Liver (tissue), 3 donors: ENCODE results near the gene IGF1.

Source experiments
- JUND ChIP-seq, 2 donors: IDR thresholded peaks; 2 replicates each; pipeline ENCODE4 v1.6.1; 2016; ENCODE audit warnings: antibody characterized with exemption in 2 of 2
- RAD21 ChIP-seq, 2 donors: IDR thresholded peaks; 2 replicates each; pipeline ENCODE4 v1.6.1; 2016; ENCODE audit warnings: antibody characterized with exemption in 2 of 2, mild to moderate bottlenecking in 2 of 2
- RXRA ChIP-seq, 2 donors: IDR thresholded peaks; 2 replicates each; pipeline ENCODE4 v1.6.1; 2017 to 2018; ENCODE audit warnings: antibody characterized with exemption in 2 of 2, mild to moderate bottlenecking in 1 of 2
- TF ChIP-seq, protein P1 (sequence below): fragments of 150-350 bp; IDR thresholded peaks from 2 replicates; pipeline ENCODE4 v1.5.1; 2017; ENCODE audit warnings: improper control_type of control experiment, low read depth, low read length; ENCODE audit not compliant: missing input control
- TF ChIP-seq, protein P2 (sequence below): IDR thresholded peaks from 2 replicates; pipeline ENCODE4 v1.6.1; 2016; ENCODE audit warnings: antibody characterized with exemption, mild to moderate bottlenecking
- TF ChIP-seq, protein P3 (sequence below): IDR thresholded peaks from 2 replicates; pipeline ENCODE4 v1.6.1; 2016; ENCODE audit warnings: antibody characterized with exemption
- TF ChIP-seq, protein P4 (sequence below): IDR thresholded peaks from 2 replicates; pipeline ENCODE4 v1.6.1; 2016; ENCODE audit warnings: antibody characterized with exemption
- donor health status: healthy.
- donor health status: healthy.

DNA sequence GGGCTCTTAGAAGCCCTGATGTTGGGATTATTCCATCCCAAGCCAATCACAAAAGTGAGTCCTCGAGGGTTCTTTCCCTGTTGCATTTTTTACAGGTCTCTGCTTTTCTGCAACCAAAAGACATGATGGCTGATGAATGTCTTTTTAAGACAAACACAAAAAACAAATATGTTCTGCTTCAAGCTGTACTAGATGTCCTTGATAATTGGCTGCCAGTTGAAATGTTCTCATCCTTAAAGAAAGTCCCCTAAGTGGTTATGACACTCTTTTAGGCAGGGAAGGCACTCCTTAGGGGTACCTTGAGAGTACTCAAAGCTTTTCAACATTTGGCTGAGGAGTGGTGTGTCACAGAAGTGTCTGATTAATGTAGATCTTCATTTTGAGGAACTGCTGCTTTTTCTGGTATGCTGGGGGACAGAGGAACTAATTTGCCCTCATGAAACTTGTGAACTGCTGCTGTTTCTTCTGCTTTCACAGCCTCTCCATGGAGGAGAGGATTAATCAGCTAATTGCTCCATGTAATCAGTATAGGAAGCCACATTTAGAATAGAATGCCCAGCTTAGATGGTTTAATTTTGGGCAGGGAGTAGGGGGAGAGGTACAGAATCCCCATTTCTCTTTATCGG is 22.8 kb upstream of the IGF1 start:
- TF ChIP-seq, protein P1, sequence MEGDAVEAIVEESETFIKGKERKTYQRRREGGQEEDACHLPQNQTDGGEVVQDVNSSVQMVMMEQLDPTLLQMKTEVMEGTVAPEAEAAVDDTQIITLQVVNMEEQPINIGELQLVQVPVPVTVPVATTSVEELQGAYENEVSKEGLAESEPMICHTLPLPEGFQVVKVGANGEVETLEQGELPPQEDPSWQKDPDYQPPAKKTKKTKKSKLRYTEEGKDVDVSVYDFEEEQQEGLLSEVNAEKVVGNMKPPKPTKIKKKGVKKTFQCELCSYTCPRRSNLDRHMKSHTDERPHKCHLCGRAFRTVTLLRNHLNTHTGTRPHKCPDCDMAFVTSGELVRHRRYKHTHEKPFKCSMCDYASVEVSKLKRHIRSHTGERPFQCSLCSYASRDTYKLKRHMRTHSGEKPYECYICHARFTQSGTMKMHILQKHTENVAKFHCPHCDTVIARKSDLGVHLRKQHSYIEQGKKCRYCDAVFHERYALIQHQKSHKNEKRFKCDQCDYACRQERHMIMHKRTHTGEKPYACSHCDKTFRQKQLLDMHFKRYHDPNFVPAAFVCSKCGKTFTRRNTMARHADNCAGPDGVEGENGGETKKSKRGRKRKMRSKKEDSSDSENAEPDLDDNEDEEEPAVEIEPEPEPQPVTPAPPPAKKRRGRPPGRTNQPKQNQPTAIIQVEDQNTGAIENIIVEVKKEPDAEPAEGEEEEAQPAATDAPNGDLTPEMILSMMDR: no peak
- TF ChIP-seq JUND (IDR thresholded peaks at IDR 0.05): no peak
- TF ChIP-seq, protein P2, sequence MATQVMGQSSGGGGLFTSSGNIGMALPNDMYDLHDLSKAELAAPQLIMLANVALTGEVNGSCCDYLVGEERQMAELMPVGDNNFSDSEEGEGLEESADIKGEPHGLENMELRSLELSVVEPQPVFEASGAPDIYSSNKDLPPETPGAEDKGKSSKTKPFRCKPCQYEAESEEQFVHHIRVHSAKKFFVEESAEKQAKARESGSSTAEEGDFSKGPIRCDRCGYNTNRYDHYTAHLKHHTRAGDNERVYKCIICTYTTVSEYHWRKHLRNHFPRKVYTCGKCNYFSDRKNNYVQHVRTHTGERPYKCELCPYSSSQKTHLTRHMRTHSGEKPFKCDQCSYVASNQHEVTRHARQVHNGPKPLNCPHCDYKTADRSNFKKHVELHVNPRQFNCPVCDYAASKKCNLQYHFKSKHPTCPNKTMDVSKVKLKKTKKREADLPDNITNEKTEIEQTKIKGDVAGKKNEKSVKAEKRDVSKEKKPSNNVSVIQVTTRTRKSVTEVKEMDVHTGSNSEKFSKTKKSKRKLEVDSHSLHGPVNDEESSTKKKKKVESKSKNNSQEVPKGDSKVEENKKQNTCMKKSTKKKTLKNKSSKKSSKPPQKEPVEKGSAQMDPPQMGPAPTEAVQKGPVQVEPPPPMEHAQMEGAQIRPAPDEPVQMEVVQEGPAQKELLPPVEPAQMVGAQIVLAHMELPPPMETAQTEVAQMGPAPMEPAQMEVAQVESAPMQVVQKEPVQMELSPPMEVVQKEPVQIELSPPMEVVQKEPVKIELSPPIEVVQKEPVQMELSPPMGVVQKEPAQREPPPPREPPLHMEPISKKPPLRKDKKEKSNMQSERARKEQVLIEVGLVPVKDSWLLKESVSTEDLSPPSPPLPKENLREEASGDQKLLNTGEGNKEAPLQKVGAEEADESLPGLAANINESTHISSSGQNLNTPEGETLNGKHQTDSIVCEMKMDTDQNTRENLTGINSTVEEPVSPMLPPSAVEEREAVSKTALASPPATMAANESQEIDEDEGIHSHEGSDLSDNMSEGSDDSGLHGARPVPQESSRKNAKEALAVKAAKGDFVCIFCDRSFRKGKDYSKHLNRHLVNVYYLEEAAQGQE: no peak
- TF ChIP-seq RXRA (IDR thresholded peaks at IDR 0.05): no peak
- no peak for TF ChIP-seq RAD21 (IDR thresholded peaks at IDR 0.05)
- TF ChIP-seq, protein P3, sequence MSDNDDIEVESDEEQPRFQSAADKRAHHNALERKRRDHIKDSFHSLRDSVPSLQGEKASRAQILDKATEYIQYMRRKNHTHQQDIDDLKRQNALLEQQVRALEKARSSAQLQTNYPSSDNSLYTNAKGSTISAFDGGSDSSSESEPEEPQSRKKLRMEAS: no peak
- TF ChIP-seq, protein P4, sequence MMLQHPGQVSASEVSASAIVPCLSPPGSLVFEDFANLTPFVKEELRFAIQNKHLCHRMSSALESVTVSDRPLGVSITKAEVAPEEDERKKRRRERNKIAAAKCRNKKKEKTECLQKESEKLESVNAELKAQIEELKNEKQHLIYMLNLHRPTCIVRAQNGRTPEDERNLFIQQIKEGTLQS: no peak
